Measurements from ENCODE around the gene BCKDK. TPM values are rescaled to one million over a fixed set of nuclear protein-coding genes. Genes with fewer than 3 reads are reported as not detected.
A peak's percentile ranks its signal among the peaks of the same experiment; 100 is the strongest.

BCKDK gene
- polyA plus RNA-seq (2013): 35.6 TPM

DNA sequence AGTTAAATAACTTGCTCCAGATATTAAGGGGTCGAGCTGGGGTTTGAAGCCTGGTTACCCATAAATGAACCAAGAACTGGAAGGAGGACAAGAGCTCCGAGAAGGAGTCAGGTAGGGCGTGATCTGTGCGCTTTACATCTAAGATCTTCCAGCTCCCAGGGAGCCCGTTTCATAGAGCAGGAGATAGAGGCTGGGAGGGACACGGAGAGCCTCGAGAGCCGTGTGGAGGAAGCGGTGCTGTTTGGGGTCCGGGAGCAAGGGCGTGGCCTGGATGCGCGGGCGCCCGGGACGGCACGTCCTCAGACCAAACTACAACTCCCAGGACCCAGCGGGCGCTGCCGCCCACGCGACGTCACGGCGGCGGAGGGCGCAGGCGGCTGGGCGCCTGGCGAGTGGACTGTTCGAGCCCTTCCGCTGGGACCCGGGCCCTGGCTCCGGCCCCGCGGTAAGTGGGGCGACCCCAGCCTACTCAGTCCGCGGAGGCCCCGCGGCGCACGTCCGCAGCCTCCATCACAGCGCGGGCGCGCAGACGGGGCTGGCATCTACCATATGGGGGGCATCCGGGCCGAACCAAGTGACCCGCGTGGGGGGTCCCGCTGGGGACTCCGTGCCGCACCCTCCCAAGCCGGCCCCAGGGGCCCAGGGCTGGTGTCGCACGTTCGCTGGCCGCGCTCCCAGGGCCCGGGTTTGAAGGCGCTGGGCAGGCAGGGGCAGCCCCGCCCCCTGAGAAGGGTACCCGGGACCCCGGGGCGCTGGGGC is at the start of gene BCKDK:
BCKDK (plus strand) TSS at position 352 of the 759 bp plus-strand sequence. CDS start 838 bp downstream, outside the sequence.
- Histone ChIP-seq H3K27me3 (replicated peaks in 2 of 5; ENCODE audit: control insufficient read depth in 4 of 5, insufficient read depth in 5 of 5, low read length in 4 of 5) (no peaks in the 10 kb centered on the region), H3K27ac (ENCODE audit: insufficient read depth in 1 of 2, low read depth in 1 of 2, low read length in 2 of 2, poor library complexity in 1 of 2, severe bottlenecking in 2 of 2) (peak within 1 kb of the TSS in 1 of 2 experiments; percentile 70), H3K4me3 (ENCODE audit: control insufficient read depth in 1 of 7, extremely low read depth in 1 of 7, insufficient read depth in 4 of 7, low read depth in 2 of 7, low read length in 6 of 7) (peak within 1 kb of the TSS; percentile 52 to 87 (median 87)), H3K4me1 (ENCODE audit: control extremely low read depth in 1 of 4, control insufficient read depth in 4 of 4, insufficient read depth in 4 of 4, low read length in 3 of 4) (peaks cover 6 to 33% (median 27%) of the 10 kb centered on the region in 4 experiments), H3K36me3 (ENCODE audit: control insufficient read depth in 4 of 4, insufficient read depth in 4 of 4, low read length in 3 of 4) (peaks cover 8 to 37% (median 29%) of the 10 kb centered on the region in 4 experiments), H3K9me3 (ENCODE audit: control extremely low read depth in 1 of 5, control insufficient read depth in 4 of 5, insufficient read depth in 2 of 5, low read depth in 1 of 5, low read length in 4 of 5) (no peaks in the 10 kb centered on the region)
- POLR2A ChIA-PET: interaction anchor here (1.0 kb wide), 1 partner anchor 34 kb away, joined by 3 read pairs; no protein-coding TSS in a partner anchor
- CTCF ChIA-PET: interaction anchor here (0.9 to 2.4 kb wide), 5 partner anchors 9 to 153 kb away, joined by 3 to 7 read pairs (median 3); partner anchors contain the start of gene KAT8
- 4% methylated on average over 65 of the region's 68 CpGs for WGBS (ENCODE audit: insufficient coverage)
- peak; percentile 44 to 56 (median 50) for DNase-seq

DNA sequence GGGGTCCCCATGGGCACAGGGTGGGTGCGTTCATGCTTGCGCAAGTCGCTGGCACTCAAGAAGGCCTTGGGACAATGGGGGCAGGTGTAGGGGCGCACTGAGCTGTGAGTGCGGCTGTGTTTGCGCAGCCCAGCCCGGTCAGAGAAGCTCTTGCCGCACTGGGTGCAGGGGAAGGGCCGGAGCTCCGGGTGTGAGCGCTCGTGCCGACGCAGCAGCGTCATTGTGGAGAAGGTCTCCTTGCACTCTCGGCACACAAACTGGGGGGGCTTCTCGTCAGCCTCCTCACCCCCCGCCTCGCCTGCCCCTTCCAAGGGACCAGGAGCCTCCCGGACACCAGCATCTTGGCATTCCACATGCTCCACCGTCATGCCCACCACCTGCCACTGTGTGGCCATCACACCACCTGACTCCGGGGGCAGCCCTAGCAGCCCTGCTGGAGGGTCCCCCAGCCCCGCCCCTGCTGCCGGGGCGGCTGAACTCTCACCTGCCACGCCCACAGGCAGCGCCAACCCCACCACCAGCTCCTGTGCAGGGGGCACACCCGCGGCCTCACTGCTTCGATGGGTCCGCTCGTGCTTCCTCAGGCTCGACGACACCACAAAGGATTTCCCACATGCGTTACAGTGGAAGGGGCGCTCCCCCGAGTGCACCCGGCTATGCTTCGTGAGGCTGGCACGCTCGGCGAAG is 46.9 kb upstream of the BCKDK start:
- POLR2A ChIA-PET: no interaction called here
- CTCF ChIA-PET: interaction anchor here (0.8 to 1.2 kb wide), 2 partner anchors 10 to 12 kb away, joined by 3 to 4 read pairs; no protein-coding TSS in a partner anchor
- Histone ChIP-seq H3K9me3 (ENCODE audit: control extremely low read depth in 1 of 5, control insufficient read depth in 4 of 5, insufficient read depth in 2 of 5, low read depth in 1 of 5, low read length in 4 of 5) (no peaks in the 10 kb centered on the region), H3K27me3 (replicated peaks in 2 of 5; ENCODE audit: control insufficient read depth in 4 of 5, insufficient read depth in 5 of 5, low read length in 4 of 5) (no peaks in the 10 kb centered on the region), H3K4me3 (ENCODE audit: control insufficient read depth in 1 of 7, extremely low read depth in 1 of 7, insufficient read depth in 4 of 7, low read depth in 2 of 7, low read length in 6 of 7) (no peak overlapping the region), H3K36me3 (ENCODE audit: control insufficient read depth in 4 of 4, insufficient read depth in 4 of 4, low read length in 3 of 4) (peaks cover 2 to 34% (median 13%) of the 10 kb centered on the region in 4 experiments), H3K4me1 (ENCODE audit: control extremely low read depth in 1 of 4, control insufficient read depth in 4 of 4, insufficient read depth in 4 of 4, low read length in 3 of 4) (peaks cover 0 to 29% (median 28%) of the 10 kb centered on the region in 4 experiments), H3K27ac (ENCODE audit: insufficient read depth in 1 of 2, low read depth in 1 of 2, low read length in 2 of 2, poor library complexity in 1 of 2, severe bottlenecking in 2 of 2) (no peak overlapping the region)
- 96% methylated on average over 42 of the region's 42 CpGs for WGBS (ENCODE audit: insufficient coverage)
- no peak for DNase-seq

DNA sequence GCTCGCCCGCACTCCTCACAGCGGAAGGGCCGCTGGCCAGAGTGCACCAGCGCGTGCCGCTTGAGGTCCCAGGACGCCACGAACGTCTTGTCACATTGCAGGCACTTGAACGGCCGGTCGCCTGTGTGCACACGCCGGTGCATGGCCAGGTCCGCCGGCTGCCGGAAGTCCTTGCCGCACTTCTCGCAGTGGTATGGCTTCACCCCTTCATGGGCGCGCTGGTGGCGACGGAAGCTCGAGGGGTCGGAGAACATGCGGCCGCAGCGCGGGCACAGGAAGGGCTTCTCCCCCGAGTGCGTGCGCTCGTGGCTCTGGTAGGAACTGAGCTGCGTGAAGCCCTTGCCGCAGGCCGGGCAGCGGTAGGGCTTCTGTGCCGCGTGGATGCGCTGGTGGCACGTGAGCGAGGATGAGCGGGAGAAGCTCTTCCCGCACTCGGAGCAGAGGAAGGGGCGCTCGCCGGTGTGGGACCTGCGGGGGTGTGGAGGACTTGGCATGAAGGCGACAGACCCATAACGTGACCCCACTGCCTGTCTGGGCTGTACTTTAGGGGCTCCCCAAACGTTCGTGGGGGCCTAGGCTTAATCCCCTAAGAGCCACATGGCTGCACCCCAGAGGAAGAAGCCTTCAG is 46.3 kb upstream of the BCKDK start:
- H3K9me3 ChIP-seq (ENCODE audit: control extremely low read depth in 1 of 5, control insufficient read depth in 4 of 5, insufficient read depth in 2 of 5, low read depth in 1 of 5, low read length in 4 of 5): no peaks in the 10 kb centered on the region
- no peaks in the 10 kb centered on the region for H3K27me3 ChIP-seq (replicated peaks in 2 of 5; ENCODE audit: control insufficient read depth in 4 of 5, insufficient read depth in 5 of 5, low read length in 4 of 5)
- DNase-seq: no peak
- H3K36me3 ChIP-seq (ENCODE audit: control insufficient read depth in 4 of 4, insufficient read depth in 4 of 4, low read length in 3 of 4): peaks cover 2 to 34% (median 13%) of the 10 kb centered on the region in 4 experiments
- H3K4me1 ChIP-seq (ENCODE audit: control extremely low read depth in 1 of 4, control insufficient read depth in 4 of 4, insufficient read depth in 4 of 4, low read length in 3 of 4): peaks cover 0 to 30% (median 28%) of the 10 kb centered on the region in 4 experiments
- 99% methylated on average over 53 of the region's 54 CpGs for WGBS (ENCODE audit: insufficient coverage)
- H3K4me3 ChIP-seq (ENCODE audit: control insufficient read depth in 1 of 7, extremely low read depth in 1 of 7, insufficient read depth in 4 of 7, low read depth in 2 of 7, low read length in 6 of 7): no peak overlapping the region
- POLR2A ChIA-PET: interaction anchor here (0.6 kb wide), 1 partner anchor 39 kb away, joined by 4 read pairs; no protein-coding TSS in a partner anchor
- H3K27ac ChIP-seq (ENCODE audit: insufficient read depth in 1 of 2, low read depth in 1 of 2, low read length in 2 of 2, poor library complexity in 1 of 2, severe bottlenecking in 2 of 2): no peak overlapping the region
- CTCF ChIA-PET: interaction anchor here (1.2 kb wide), 1 partner anchor 11 kb away, joined by 4 read pairs; no protein-coding TSS in a partner anchor

DNA sequence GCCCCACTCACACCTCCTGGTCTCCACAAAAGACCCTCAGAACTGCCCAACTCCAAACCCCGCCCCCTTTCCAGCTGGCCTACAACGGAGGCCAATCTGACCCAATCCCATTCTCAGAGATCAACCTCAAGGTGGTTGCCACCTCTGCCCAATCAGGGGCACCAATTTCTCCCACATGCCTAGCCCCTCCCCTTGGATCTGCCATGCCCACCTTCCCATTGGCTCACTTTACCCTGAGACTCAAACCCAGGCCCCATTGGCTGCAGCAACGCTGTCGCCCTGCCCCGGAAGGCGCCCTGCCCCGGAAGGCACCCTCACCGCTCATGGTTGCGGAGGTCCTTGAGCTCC is 44.7 kb upstream of the BCKDK start:
- ChIA-PET CTCF (no interaction called here), POLR2A (interaction anchor here (0.6 kb wide), 1 partner anchor 14 kb away, joined by 3 read pairs; no protein-coding TSS in a partner anchor)
- Histone ChIP-seq H3K27me3 (replicated peaks in 2 of 5; ENCODE audit: control insufficient read depth in 4 of 5, insufficient read depth in 5 of 5, low read length in 4 of 5) (no peaks in the 10 kb centered on the region), H3K4me3 (ENCODE audit: control insufficient read depth in 1 of 7, extremely low read depth in 1 of 7, insufficient read depth in 4 of 7, low read depth in 2 of 7, low read length in 6 of 7) (peak overlapping the region in 1 of 7 experiments; percentile 51), H3K4me1 (ENCODE audit: control extremely low read depth in 1 of 4, control insufficient read depth in 4 of 4, insufficient read depth in 4 of 4, low read length in 3 of 4) (peaks cover 0 to 30% (median 28%) of the 10 kb centered on the region in 4 experiments), H3K36me3 (ENCODE audit: control insufficient read depth in 4 of 4, insufficient read depth in 4 of 4, low read length in 3 of 4) (peaks cover 0 to 34% (median 13%) of the 10 kb centered on the region in 4 experiments), H3K9me3 (ENCODE audit: control extremely low read depth in 1 of 5, control insufficient read depth in 4 of 5, insufficient read depth in 2 of 5, low read depth in 1 of 5, low read length in 4 of 5) (no peaks in the 10 kb centered on the region), H3K27ac (ENCODE audit: insufficient read depth in 1 of 2, low read depth in 1 of 2, low read length in 2 of 2, poor library complexity in 1 of 2, severe bottlenecking in 2 of 2) (no peak overlapping the region)
- DNase-seq: no peak
- WGBS (ENCODE audit: insufficient coverage): 97% methylated on average over 8 of the region's 9 CpGs

DNA sequence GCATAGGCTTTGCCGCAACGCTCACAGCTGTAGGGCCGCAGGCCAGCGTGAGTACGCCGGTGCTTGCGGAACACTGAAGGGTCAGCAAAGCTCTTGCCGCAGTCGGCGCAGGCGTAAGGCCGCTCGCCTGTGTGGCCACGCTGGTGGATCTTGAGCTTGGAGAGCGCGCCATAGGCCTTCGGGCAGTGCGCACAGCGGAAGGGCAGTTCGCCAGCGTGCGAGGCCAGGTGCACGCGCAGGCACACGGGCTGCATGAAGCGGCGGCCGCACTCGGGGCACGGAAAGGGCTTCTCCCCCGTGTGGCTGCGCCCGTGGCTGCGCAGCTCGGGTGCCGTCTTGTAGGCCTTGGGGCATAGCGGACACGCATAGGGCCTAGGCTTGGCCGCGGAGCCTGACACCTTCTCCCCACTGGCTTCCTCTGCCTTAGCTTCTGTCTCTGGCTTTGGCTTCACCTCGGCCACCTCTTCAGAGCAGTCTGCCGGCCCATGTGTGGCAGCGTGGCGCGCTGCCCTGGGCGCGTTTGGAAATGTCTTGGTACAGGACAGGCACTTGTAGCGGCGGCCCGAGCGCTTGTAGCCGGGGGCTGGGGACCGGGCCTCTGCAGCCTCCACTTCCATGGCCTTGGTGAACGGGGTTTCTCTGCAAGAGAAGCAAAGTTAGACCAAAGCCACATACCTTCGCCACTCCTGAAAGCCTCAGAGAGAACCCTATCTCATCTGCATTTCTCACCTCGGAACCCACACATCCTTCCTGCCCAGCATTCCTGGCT is 44.2 kb upstream of the BCKDK start:
- Histone ChIP-seq H3K27me3 (replicated peaks in 2 of 5; ENCODE audit: control insufficient read depth in 4 of 5, insufficient read depth in 5 of 5, low read length in 4 of 5) (no peaks in the 10 kb centered on the region), H3K4me3 (ENCODE audit: control insufficient read depth in 1 of 7, extremely low read depth in 1 of 7, insufficient read depth in 4 of 7, low read depth in 2 of 7, low read length in 6 of 7) (peak overlapping the region in 4 of 7 experiments; percentile 7 to 51 (median 15)), H3K9me3 (ENCODE audit: control extremely low read depth in 1 of 5, control insufficient read depth in 4 of 5, insufficient read depth in 2 of 5, low read depth in 1 of 5, low read length in 4 of 5) (no peaks in the 10 kb centered on the region), H3K36me3 (ENCODE audit: control insufficient read depth in 4 of 4, insufficient read depth in 4 of 4, low read length in 3 of 4) (peaks cover 0 to 34% (median 13%) of the 10 kb centered on the region in 4 experiments), H3K4me1 (ENCODE audit: control extremely low read depth in 1 of 4, control insufficient read depth in 4 of 4, insufficient read depth in 4 of 4, low read length in 3 of 4) (peaks cover 0 to 30% (median 28%) of the 10 kb centered on the region in 4 experiments), H3K27ac (ENCODE audit: insufficient read depth in 1 of 2, low read depth in 1 of 2, low read length in 2 of 2, poor library complexity in 1 of 2, severe bottlenecking in 2 of 2) (peak overlapping the region in 1 of 2 experiments; percentile 3)
- DNase-seq: peak; percentile 22 to 28 (median 25)
- ChIA-PET POLR2A (interaction anchor here (0.6 to 0.9 kb wide), 2 partner anchors 10 to 13 kb away, joined by 3 to 4 read pairs; partner anchors contain the start of genes ZNF646 and ZNF668), CTCF (interaction anchor here (0.9 to 1.7 kb wide), 2 partner anchors 36 to 80 kb away, joined by 3 to 5 read pairs; no protein-coding TSS in a partner anchor)
- 82% methylated on average over 47 of the region's 56 CpGs for whole genome bisulfite sequencing (ENCODE audit: insufficient coverage)

DNA sequence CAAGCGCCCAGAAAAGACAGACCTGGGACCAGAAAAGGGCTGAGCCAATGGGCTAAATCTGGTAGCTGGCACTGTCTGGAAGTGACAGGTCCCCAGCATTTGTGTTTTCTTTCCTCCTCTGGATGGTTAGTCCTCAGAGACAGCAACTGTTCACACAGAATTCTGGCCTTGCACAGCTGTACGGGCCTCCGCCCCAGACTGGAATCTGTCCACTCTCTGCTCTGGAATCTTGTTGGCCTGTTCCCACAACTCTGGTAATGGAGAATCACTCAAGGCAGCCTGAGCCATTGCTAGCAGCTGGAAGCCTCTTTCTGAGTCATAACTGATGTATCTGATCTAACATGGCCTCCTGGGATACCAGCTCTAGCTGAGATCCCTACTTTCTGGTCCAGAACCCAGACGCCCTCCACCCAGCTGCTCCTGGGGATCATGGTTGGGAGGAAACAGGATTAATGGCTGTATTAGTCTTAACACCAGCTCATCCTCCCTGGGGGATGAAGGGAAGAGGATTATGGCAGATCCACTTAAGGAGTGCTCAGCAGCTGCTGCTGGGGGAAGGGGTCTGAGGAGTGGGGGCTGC is 43.2 kb upstream of the BCKDK start:
- ChIA-PET POLR2A (interaction anchor here (0.6 to 0.9 kb wide), 4 partner anchors 9 to 196 kb away, joined by 3 to 7 read pairs (median 4); partner anchors contain the start of genes STX4, ZNF646 and ZNF668), CTCF (interaction anchor here (0.6 to 1.7 kb wide), 4 partner anchors 9 to 48 kb away, joined by 3 to 5 read pairs (median 3); partner anchors contain the start of genes ZNF646 and ZNF668)
- H3K36me3 ChIP-seq (ENCODE audit: control insufficient read depth in 4 of 4, insufficient read depth in 4 of 4, low read length in 3 of 4): peaks cover 0 to 31% (median 11%) of the 10 kb centered on the region in 4 experiments

More for the DNA sequence above, 43.2 kb upstream of the BCKDK start:
- 87% methylated on average over 3 of the region's 4 CpGs for WGBS (ENCODE audit: insufficient coverage)
- peak overlapping the region in 3 of 7 experiments; percentile 9 to 51 (median 21) for H3K4me3 ChIP-seq (ENCODE audit: control insufficient read depth in 1 of 7, extremely low read depth in 1 of 7, insufficient read depth in 4 of 7, low read depth in 2 of 7, low read length in 6 of 7)
- no peaks in the 10 kb centered on the region for H3K9me3 ChIP-seq (ENCODE audit: control extremely low read depth in 1 of 5, control insufficient read depth in 4 of 5, insufficient read depth in 2 of 5, low read depth in 1 of 5, low read length in 4 of 5)
- no peaks in the 10 kb centered on the region for H3K27me3 ChIP-seq (replicated peaks in 2 of 5; ENCODE audit: control insufficient read depth in 4 of 5, insufficient read depth in 5 of 5, low read length in 4 of 5)
- DNase-seq: no peak
- peaks cover 0 to 30% (median 28%) of the 10 kb centered on the region in 4 experiments for H3K4me1 ChIP-seq (ENCODE audit: control extremely low read depth in 1 of 4, control insufficient read depth in 4 of 4, insufficient read depth in 4 of 4, low read length in 3 of 4)
- peak overlapping the region in 1 of 2 experiments; percentile 3 for H3K27ac ChIP-seq (ENCODE audit: insufficient read depth in 1 of 2, low read depth in 1 of 2, low read length in 2 of 2, poor library complexity in 1 of 2, severe bottlenecking in 2 of 2)
